ENCODE measurements around the gene ME3.
A peak's percentile ranks its signal among the peaks of the same experiment; 100 is the strongest.
"Not testable (repeated sequence)": the region's sequence is repeated elsewhere in the genome, so short reads cannot be mapped to it uniquely, and the experiment has no call there.

Gene ME3

GRCh38 chr11:86660736-86661135, 11.7 kb downstream of the ME3 start:
- no peak for ATAC-seq

GRCh38 chr11:86660088-86660487, 12.3 kb downstream of the ME3 start:
- ATAC-seq, result no peak

DNA sequence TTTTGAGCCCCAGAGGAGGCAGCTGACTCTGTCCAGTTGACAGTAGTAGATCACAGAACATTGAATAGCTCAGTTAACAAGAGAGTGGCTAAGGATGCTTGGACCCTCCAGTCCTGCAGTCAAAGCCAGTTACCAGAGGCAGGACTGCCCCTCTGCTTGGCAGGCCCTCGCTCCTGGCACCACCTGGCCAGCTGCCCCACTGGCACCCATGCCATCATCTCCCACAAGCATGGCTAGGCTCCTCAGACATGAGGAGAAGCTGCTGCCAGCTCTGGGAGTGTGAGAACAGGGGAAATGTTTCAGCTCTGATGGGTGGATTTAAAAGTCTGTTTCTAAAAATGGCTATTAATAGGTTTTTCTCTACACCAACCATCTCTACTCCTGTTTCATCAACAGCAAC, 13.9 kb downstream of the ME3 start:
- ATAC-seq, result no peak

DNA sequence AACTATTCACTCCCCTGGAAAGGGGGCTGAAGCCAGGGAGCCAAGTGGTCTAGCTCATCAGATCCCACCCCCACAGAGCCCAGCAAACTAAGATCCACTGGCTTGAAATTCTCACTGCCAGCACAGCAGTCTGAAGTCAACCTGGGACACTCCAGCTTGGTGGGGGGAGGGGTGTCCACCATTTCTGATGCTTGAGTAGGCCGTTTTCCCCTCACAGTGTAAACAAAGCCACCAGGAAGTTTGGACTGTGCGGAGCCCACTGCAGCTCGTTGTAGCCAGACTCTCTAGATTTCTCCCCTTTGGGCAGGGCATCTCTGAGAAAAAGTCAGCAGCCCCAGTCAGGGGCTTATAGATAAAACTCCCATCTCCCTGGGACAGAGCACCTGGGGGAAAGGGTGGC, 27.2 kb downstream of the ME3 start:
- not testable (repeated sequence) for ATAC-seq

DNA sequence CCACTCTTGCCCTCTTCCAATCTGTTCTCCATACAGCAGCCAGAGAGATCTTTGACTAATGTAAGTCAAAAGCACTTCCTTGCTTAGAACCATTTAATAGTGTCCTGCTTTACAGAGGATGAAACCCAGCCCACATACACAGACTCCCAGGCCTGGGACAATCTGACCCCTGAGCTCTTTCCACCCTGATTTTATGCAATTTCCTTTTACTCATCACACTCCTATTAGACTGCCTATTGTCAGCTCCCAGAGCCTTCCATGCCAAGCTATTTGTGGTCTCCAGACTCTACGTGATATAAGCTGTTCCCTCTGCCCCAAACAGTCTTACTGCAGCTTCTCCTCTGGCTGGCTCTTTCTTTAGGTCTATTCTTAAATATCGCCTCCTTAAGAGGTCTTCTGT, 28.1 kb downstream of the ME3 start:
- ATAC-seq, result no peak

DNA sequence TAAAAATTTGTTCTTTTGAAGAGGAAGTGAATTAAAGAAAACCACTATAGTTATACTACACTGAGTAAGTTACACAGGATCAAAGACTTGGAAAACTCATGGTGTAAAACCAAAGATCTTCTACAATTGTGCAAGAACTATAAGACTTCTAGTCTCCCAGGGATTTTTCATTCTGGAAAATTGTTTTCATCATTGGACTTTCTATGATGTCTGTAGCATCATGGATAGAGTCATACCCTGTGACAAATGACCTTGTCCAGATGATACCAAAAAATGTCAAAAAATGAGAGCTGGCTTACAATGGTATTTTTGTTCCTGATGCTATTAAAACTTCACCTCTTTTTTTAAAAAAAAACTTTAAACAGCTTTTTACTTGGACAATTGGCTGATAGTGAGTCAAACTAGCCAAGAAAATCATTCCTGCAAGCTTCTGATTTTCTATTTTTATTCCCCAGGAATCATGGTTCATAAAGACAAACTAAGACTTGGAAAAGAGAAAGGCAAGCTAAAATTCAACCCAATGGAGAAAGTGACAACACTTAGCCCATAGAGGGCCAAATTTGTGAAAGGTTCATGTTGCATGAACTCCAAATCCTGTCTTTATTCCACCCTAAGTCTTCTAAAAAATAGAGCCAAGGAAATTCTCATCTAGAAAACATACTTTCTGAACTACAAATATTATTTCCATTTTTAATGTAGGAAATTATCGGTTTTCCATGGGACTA, 30.7 kb downstream of the ME3 start:
- ATAC-seq, result no peak

DNA sequence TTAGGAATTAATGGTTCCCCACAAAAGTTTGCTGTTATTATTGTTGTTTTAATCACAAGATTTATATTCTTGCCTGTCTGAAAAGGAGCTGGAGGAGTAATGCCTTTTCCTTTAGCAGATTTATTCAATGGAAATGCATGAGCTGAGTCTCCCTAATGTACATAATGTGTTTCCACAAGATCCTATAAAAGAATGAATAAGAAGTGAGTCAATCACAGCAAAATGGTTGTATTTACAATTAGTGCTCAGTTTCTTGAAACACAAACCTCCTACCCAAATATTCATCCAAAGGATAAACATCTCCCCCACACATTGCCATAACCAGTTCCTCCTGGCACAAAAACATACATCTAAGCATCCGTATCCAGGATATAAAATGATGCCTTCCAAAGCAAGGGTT, 33.3 kb downstream of the ME3 start:
- ATAC-seq, result no peak

- ATAC-seq, result no peak
These were observed 33.7 kb downstream of the ME3 start for GRCh38 chr11:86638673-86639072.

DNA sequence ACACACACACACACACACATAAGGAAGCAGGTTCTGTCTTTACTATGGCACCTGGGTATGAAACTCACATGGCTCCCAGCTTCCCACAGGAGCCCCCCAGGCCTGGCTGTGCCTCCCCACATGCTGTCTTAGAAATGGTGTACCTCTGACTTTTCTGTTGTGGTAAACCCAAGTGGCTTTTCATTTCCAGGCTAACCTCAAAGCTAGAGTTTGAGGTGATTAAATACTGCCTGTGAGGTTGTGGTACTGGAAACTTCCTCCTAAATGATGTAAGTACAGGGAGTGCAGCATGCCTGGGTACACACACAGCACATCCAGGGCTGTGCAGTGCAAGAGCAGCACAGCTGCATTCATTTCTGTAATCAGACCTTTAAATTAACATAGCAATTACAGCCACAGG, 34.4 kb downstream of the ME3 start:
- peak; percentile 32 to 38 for ATAC-seq

- no peak for ATAC-seq
These were observed 36.1 kb downstream of the ME3 start for GRCh38 chr11:86636275-86636674.

DNA sequence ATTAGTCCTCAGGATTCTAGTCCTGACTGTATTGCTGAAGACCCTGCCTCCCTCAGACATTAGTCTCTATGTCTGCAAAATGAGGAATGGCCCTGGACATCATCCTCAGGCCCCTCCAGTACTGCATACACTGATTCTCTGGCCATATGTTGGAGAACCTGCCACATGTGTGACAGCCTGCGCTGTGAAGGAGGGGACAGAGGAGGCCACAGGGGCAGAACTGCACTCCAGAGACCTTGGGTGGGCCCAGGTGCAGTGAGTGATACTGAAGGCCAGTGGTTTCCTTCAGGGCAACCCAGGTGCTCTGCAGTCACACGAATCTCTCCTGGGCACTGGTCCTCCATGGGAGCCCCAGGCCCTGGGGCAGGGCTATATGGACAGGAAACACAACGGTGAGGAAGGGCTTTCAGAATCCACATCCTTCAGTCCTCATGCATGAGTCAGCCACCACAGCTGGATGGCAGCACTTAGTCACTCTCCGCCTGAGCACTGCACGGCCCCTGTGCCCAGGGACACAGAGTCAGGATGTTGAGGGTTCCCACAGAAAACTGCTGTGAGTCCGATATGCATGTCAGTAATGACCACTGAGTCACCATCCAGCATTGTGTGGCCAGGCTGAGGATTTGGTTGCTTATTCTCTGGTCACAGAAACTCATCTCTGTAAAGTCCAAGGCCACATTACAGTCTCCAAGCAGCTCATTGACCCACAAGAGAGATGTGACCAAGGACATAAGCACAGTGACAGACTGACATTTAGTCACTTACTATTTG, 39.7 kb downstream of the ME3 start:
- peak; percentile 49 to 65 for ATAC-seq

DNA sequence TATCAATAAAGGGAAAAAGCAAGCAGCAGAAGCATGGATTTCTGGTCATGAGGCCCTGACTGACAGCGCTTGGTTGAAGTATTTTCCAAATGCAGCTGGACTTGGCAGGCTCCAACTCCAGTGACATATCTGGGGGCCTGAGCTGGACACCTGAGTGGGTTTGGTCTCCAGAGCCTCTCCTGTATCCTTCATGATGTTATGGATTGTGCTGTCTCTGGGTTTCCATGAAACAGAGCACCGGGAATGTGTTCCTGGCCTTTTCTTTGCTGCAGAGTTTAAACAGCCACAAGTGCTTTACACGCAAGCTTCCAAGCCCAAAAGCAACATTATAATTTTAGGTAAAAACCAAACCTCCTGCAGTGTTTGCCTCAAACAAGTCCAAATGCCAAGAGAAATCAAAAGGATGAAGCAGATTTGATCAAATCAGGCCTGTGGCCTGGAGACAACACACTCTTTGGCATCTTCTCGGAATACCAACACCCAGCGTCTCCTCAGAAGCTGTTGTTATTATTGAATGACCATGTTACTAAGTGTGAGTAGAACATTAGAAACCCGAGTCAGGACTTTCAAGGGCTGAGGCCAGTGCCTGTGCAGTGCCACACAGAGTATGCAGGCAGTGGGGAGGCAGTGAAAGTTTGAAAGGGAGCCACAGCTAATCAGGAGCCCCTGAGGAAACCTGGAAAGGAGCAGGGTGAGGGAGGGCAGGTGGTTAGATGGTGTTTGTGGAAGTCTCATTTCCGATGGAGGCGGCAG, 42.0 kb downstream of the ME3 start:
- ATAC-seq, result no peak

DNA sequence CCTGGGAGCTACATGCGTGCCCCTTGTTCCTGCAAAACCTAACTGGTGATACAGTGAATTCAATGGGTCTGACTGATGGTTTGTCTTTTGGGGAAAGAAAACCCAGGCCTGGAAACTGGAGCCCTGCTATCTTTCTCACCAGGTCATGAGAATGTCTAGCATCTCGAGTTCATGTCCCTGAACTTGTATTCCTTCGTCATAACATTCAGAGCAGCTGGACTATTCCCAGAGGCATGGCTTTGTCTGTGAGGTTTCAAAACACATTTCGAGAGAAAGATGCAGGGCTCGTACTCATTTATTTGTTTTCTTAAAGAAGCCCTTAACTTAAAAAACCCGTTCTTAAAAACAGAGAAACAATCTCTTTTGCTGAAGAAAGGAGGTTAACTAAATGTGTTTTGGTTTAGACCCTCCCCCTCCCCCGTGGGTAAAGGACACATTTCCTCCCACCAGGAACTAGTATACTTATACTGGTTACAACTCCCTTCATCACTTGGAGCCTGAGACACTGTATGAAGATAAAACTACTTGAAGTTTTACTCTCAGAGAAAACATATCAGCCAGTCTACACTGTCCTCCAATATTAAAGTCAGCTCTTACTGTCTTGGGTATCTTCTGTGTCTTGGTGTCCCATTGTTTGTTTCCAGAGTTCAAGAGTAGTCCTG, 43.2 kb downstream of the ME3 start:
- ATAC-seq, result no peak

DNA sequence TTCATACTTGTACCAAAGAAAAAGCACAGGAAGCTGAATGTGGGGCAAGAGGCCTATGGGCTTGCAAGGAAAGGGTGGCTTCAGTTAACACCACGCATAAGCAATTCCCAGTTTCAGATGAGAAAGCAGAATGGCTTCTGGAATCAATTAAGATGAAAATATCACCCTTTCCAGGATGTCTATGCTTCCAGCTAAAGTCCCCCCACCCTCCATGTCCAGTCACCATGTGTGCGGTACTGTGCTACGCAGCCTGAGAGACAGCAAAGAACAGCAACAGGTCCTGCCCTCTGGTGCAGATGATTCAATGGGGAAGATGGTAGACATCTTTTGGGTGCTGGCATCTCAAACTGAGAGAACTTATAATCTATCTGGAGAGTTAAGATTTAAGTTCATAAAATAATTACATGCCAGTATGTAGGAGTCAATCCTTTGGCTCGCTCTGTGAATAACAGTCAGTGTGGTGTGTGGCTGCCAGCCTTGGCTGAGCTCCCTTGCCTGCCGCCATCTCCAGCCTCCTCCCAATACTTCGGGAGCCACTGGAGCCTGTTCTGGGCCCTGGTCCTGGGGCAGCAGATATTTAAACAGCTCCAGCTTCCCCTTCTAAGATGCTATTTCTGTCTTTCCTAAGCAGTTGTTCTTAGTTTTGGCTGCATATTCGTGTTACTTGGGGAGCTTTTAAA, 44.5 kb downstream of the ME3 start:
- ATAC-seq, result no peak

DNA sequence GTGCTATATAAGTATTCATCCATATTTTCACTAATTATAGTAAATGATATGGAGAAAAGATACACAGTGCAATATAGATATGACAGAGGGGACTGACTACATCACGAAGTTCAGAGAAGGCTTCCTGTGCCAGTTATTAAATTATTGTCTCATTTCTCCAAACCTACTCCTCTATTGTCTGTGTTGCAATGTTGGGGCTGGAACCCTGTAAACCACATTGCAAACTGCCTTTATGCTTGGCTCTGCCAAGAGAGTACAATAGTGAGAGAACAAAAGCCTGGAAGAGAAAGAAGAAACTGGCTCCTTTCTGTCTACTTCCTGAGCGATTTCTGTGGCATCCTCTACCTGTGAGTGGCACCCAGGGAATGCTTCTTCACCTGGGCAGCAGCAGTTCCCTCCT, 46.4 kb downstream of the ME3 start:
- ATAC-seq, result no peak

- ATAC-seq, result peak; percentile 41 to 64
These were observed 46.9 kb downstream of the ME3 start for GRCh38 chr11:86625544-86625943.

DNA sequence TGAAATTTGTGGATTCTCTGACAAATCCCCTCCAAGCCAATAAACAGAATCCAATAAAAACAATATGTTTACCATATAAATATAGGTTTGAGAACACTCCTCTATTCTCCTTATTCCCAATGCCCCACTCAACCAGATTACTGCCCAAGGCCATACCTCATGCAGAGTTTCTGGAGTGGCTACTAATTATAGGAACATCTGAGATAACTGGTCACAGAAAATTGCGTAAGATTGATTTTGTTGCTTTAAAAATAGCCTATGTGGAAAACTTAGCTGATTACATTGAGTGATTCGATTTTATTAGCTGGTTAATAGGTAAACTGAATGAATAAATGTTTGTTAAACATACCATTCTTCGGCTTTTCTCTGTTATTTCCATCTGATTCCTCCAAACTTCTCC, 48.0 kb downstream of the ME3 start:
- ATAC-seq, result no peak

- ATAC-seq, result no peak
These were observed 48.7 kb downstream of the ME3 start for GRCh38 chr11:86623736-86624135.

DNA sequence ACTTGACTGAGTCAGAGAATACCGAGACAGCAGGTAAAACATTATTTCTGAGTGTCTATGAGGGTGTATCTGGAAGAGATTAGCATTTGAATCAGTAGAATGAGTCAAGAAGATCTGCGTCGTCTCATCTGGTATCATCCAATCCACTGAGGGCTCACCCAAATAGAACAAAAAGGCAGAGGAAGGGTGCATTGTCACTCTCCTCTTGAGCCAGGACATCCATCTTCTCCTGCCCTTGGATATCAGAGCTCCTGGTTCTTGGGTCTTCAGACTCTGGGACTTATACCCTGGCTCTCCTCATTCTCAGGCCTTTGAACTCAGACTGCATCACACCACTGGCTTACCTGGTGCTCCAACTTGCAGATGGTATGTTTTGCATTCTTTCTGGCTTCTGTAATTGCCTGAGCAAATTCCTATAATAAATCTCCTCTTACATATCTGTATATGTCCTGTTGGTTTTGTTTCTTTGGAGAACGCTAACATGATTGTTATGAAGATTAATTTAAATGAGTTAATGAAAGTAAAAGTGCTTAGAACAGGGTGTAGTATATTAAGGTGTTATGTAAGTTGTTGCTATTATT, 49.3 kb downstream of the ME3 start:
- no peak for ATAC-seq

- no peak for ATAC-seq
These were observed 50.6 kb downstream of the ME3 start for GRCh38 chr11:86621854-86622253.

DNA sequence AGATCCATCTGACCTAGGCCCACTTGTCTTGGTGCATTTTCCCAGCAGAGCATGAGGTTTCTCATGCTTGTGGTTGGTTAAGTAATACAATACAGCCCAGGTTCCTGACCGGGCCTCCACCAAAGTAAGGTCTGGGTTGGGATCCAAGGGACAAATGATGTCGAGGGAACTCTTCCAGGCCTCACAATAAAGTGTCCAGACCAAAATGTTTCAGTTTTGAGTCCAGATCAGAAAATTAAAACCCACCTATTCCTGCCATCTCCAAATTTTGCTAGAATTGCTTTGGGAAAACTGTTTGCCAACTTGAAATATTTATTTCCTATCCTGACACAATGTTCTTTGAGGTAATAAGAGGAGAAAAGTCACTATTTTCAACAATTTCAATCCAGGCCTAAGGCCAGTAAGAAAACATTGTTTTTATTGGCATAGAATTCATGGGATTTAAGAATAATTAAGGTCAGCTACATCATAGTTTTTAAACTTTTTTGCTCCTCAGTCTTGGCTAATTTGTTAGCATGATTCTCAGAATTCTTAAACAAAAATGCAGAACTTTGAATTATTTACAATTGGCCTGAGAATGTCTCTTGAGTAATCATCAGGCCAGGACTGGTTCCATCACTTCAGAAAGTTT, 51.4 kb downstream of the ME3 start:
- no peak for ATAC-seq

- ATAC-seq, result not testable (repeated sequence)
These were observed 53.0 kb downstream of the ME3 start for GRCh38 chr11:86619428-86619827.
